HCT116 (cell line): ENCODE data around the gene KRCC1. TPM values are rescaled to one million over a fixed set of nuclear protein-coding genes. Genes with fewer than 3 reads are reported as not detected.

ENCODE experiments used
- ATAC-seq: fragments of 200-7000 bp; cut with Tn5 transposase; 2 replicates; pipeline ENCODE4 v1.9.1; 2020; ENCODE audit warnings: mild to moderate bottlenecking, moderate library complexity
- BruUV-seq: library from RNA; stranded (reverse); fragments of 400-500 nt; replicated peaks from 2 replicates; lab custom pipeline; 2021; lab: Mats Ljungman, UMichigan
- CTCF ChIA-PET: fragments of 300-600 bp; sonication (Branson Sonifier 250); formaldehyde crosslinking; loops from one replicate; lab custom pipeline; 2021; ENCODE audit warnings: antibody characterized with exemption; lab: Charles Lee
- POLR2A ChIA-PET: fragments of 300-600, 350-600 bp; sonication (Branson Sonifier 250); formaldehyde crosslinking; loops from one replicate; lab custom pipeline; 2021; ENCODE audit warnings: antibody characterized with exemption; lab: Charles Lee
- RAD21 ChIA-PET, 2 experiments: fragments of 300-600 bp; sonication (Branson Sonifier 250); formaldehyde crosslinking; loops; one replicate each; lab custom pipeline; 2023; ENCODE audit warnings: low total read pairs in 2 of 2; ENCODE audit not compliant: uncharacterized antibody in 2 of 2, unreplicated experiment in 2 of 2, low non-redundant PET in 1 of 2; lab: Charles Lee
- DNase-seq: peaks from one replicate; pipeline ENCODE4 v3.0.0-alpha.2; 2010; ENCODE audit warnings: low read depth, low spot score
- H2AFZ ChIP-seq: fragments of 200-600 bp; shearing (Covaris generic), sonication (generic); 2 replicates; pipeline ENCODE4 v1.6.1; 2017; ENCODE audit warnings: low read depth, mixed run types, mixed read lengths, antibody characterized with exemption, low read length; ENCODE audit not compliant: poor library complexity, severe bottlenecking
- H3K27ac ChIP-seq: 2 replicates; pipeline ENCODE4 v1.5.1; 2012; ENCODE audit warnings: low read depth, low read length
- H3K27me3 ChIP-seq: fragments of 200-600 bp; sonication (generic); 2 replicates; pipeline ENCODE4 v1.6.1; 2016; ENCODE audit warnings: mixed run types, low read length, mixed read lengths; ENCODE audit not compliant: insufficient read depth
- H3K36me3 ChIP-seq, 2 experiments: fragments of 200-500 bp in 1 of 2; fragments of 200-600 bp in 1 of 2; sonication (Bioruptor generic) in 1 of 2; sonication (generic) in 1 of 2; 2 replicates each; pipeline versions ENCODE4 v1.5.1 to v1.6.1; 2014 to 2016; ENCODE audit warnings: low read length in 2 of 2, inconsistent platforms in 1 of 2, mixed read lengths in 1 of 2, mixed run types in 1 of 2; ENCODE audit not compliant: insufficient read depth in 2 of 2, control insufficient read depth in 1 of 2
- H3K4me1 ChIP-seq, 2 experiments: fragments of 200-600 bp in 1 of 2; sonication (generic) in 1 of 2; 2 replicates each; pipeline versions ENCODE4 v1.5.1 to v1.6.1; 2012 to 2017; ENCODE audit warnings: low read length in 2 of 2, inconsistent platforms in 1 of 2, mild to moderate bottlenecking in 1 of 2, mixed read lengths in 1 of 2, mixed run types in 1 of 2, moderate library complexity in 1 of 2; ENCODE audit not compliant: insufficient read depth in 2 of 2, control insufficient read depth in 1 of 2
- H3K4me2 ChIP-seq: fragments of 200-600 bp; sonication (generic); 2 replicates; pipeline ENCODE4 v1.6.1; 2017; ENCODE audit warnings: mixed run types, low read length, mixed read lengths
- H3K4me3 ChIP-seq, 2 experiments: fragments of 200-600 bp in 1 of 2; sonication (generic) in 1 of 2; replicated peaks in 1 of 2; 2 replicates each; pipeline ENCODE4 v1.5.1; 2011 to 2016; ENCODE audit warnings: low read length in 2 of 2, control low read depth in 1 of 2, low read depth in 1 of 2, mild to moderate bottlenecking in 1 of 2, mixed read lengths in 1 of 2, mixed run types in 1 of 2
- H3K79me2 ChIP-seq: fragments of 200-600 bp; sonication (generic); 2 replicates; pipeline ENCODE4 v1.6.1; 2017; ENCODE audit warnings: mild to moderate bottlenecking, mixed run types, low read length, moderate library complexity, mixed read lengths; ENCODE audit not compliant: insufficient read depth
- H3K9ac ChIP-seq: fragments of 200-600 bp; sonication (generic); 2 replicates; pipeline ENCODE4 v1.6.1; 2016; ENCODE audit warnings: low read length, mixed read lengths
- H3K9me2 ChIP-seq: fragments of 200-600 bp; sonication (generic), shearing (Covaris generic); 2 replicates; pipeline ENCODE4 v1.6.1; 2017; ENCODE audit warnings: mixed run types, mild to moderate bottlenecking, moderate library complexity; ENCODE audit not compliant: insufficient read depth
- H3K9me3 ChIP-seq, 2 experiments: fragments of 200-500 bp in 1 of 2; fragments of 200-600 bp in 1 of 2; sonication (Bioruptor generic) in 1 of 2; sonication (generic) in 1 of 2; 2 replicates each; pipeline ENCODE4 v1.6.1; 2014 to 2017; ENCODE audit warnings: low read length in 2 of 2, mixed read lengths in 2 of 2, inconsistent platforms in 1 of 2, low read depth in 1 of 2, mild to moderate bottlenecking in 1 of 2, mixed run types in 1 of 2, moderate library complexity in 1 of 2; ENCODE audit not compliant: control insufficient read depth in 1 of 2, insufficient read depth in 1 of 2
- H4K20me1 ChIP-seq: fragments of 200-600 bp; sonication (generic), shearing (Covaris generic); 2 replicates; pipeline ENCODE4 v1.6.1; 2017; ENCODE audit warnings: mixed run types, mild to moderate bottlenecking, moderate library complexity; ENCODE audit not compliant: insufficient read depth
- CBX3 ChIP-seq: IDR thresholded peaks from 2 replicates; pipeline ENCODE4 v1.6.1; 2012; ENCODE audit warnings: low read depth
- CEBPB ChIP-seq: IDR thresholded peaks from 2 replicates; pipeline ENCODE4 v1.6.1; 2012; ENCODE audit warnings: low read depth
- EGR1 ChIP-seq: IDR thresholded peaks from 2 replicates; pipeline ENCODE4 v1.6.1; 2012; ENCODE audit warnings: low read depth
- ELF1 ChIP-seq: IDR thresholded peaks from 2 replicates; pipeline ENCODE4 v1.6.1; 2012; ENCODE audit warnings: low read depth, borderline replicate concordance
- EZH2 ChIP-seq: fragments of 200-600 bp; sonication (generic); IDR thresholded peaks from 2 replicates; pipeline ENCODE4 v1.6.1; 2017; ENCODE audit warnings: antibody characterized with exemption, mixed run types
- EZH2phosphoT487 ChIP-seq: fragments of 200-600 bp; IDR thresholded peaks from 2 replicates; pipeline ENCODE4 v1.6.1; 2018; ENCODE audit warnings: antibody characterized with exemption, borderline replicate concordance
- POLR2A ChIP-seq: IDR thresholded peaks from 2 replicates; pipeline ENCODE4 v1.7.0; 2011; ENCODE audit warnings: borderline replicate concordance; ENCODE audit not compliant: insufficient read depth, insufficient read length; ENCODE audit errors: extremely low read depth
- POLR2AphosphoS5 ChIP-seq: IDR thresholded peaks from 2 replicates; pipeline ENCODE4 v1.6.1; 2011; ENCODE audit warnings: mild to moderate bottlenecking, low read depth, low read length, moderate library complexity
- REST ChIP-seq: IDR thresholded peaks from 2 replicates; pipeline ENCODE4 v1.6.1; 2012; ENCODE audit warnings: low read depth
- SIN3A ChIP-seq: IDR thresholded peaks from 2 replicates; pipeline ENCODE4 v1.6.1; 2012; ENCODE audit warnings: low read depth
- TCF7L2 ChIP-seq: IDR thresholded peaks from 2 replicates; pipeline ENCODE4 v1.7.0; 2011; ENCODE audit warnings: borderline replicate concordance, inconsistent platforms; ENCODE audit not compliant: insufficient read depth, insufficient read length; ENCODE audit errors: extremely low read depth
- ZBTB33 ChIP-seq: IDR thresholded peaks from 2 replicates; pipeline ENCODE4 v1.6.1; 2011; ENCODE audit warnings: mild to moderate bottlenecking, low read length, moderate library complexity; ENCODE audit not compliant: insufficient replicate concordance; ENCODE audit errors: extremely low read depth
- ZNF274 ChIP-seq: fragments of 200-500 bp; sonication (Bioruptor generic); IDR thresholded peaks from 2 replicates; pipeline ENCODE4 v1.6.1; 2014; ENCODE audit warnings: mild to moderate bottlenecking, low read depth, low read length, inconsistent platforms
- intact Hi-C: fragments of 100-400 bp; cut with micrococcal nuclease; formaldehyde crosslinking; loops from 2 replicates; pipeline ENCODE4 v1.10.0; 2022
- total RNA-seq: library from RNA; stranded (reverse); gene quantifications from one replicate; pipeline ENCODE4 v1.2.1, GENCODE V29; 2021; ENCODE audit not compliant: unreplicated experiment
- TF ChIP-seq, protein P1 (sequence below): IDR thresholded peaks from 2 replicates; pipeline ENCODE4 v1.6.1; 2012

Gene KRCC1
- total RNA-seq, 1 experiment from 2014 or later: 5.8 TPM

DNA sequence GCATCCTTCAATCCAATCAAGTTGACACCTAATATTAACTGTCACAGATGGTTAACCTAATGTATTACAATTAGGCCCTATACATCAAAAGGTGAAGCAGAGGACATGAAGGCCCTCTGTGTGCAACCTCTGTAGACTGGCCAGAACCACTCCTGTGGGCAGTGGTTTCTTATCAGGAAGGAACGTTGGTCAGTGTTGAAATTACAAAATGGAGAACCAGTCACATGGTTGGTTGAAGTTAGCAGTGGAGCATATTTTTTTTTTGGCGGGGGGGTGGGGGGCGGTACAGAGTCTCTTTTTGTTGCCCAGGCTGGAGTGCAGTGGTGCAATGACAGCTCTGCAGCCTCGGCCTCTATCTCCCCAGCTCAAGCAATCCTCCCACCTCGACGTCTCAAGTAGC is 59.0 kb downstream of the KRCC1 start:
- no peak for DNase-seq
- BruUV-seq: no TSS peak
- ChIA-PET CTCF (no interaction called here), RAD21 (no interaction called here), POLR2A (no interaction called here)
- no peak overlapping the region for H3K4me3 ChIP-seq
- no peak for TF ChIP-seq EZH2phosphoT487
- no peak for TF ChIP-seq ELF1
- TF ChIP-seq POLR2A: no peak
- TF ChIP-seq ZBTB33: no peak
- TF ChIP-seq, protein P1, sequence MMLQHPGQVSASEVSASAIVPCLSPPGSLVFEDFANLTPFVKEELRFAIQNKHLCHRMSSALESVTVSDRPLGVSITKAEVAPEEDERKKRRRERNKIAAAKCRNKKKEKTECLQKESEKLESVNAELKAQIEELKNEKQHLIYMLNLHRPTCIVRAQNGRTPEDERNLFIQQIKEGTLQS: no peak
- no peak for TF ChIP-seq SIN3A
- TF ChIP-seq EZH2: no peak
- H3K9me2 ChIP-seq: no peaks in the 10 kb centered on the region
- H3K4me1 ChIP-seq: peaks cover 0 to 2% of the 10 kb centered on the region in 2 experiments; a peak in 2 of 4 replicates
- intact Hi-C loops: no loop called here
- no peaks in the 10 kb centered on the region for H3K9me3 ChIP-seq
- no peaks in the 10 kb centered on the region for H3K36me3 ChIP-seq
- no peaks in the 10 kb centered on the region for H3K79me2 ChIP-seq
- H3K27me3 ChIP-seq: no peaks in the 10 kb centered on the region
- H3K9ac ChIP-seq: no peak overlapping the region
- H2AFZ ChIP-seq: no peak overlapping the region
- no peak overlapping the region for H3K4me2 ChIP-seq
- no peak for ATAC-seq
- H3K27ac ChIP-seq: no peak overlapping the region
- no peaks in the 10 kb centered on the region for H4K20me1 ChIP-seq

DNA sequence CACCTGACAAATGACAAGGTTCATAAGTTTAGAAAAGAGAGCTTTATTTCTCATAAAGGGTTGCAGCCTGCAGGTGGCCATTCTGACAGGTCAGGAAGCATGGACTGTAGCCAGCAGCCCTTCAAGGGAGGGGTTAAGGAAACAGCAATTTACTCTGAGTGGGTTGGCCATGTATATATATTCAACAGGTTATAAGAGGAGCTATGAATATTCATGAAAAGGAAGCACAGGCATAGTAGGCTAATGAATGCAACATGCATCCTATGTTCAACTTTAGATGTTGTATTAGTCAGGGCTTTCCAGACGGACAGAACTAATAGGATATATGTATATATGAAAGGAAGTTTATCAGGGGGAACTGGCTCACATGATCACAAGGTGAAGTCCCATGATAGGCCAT is 59.8 kb downstream of the KRCC1 start:
- Histone ChIP-seq H3K9me2 (no peaks in the 10 kb centered on the region), H3K27me3 (no peaks in the 10 kb centered on the region), H4K20me1 (no peaks in the 10 kb centered on the region), H3K4me3 (no peak overlapping the region), H2AFZ (no peak overlapping the region), H3K79me2 (no peaks in the 10 kb centered on the region), H3K4me1 (no peaks in the 10 kb centered on the region), H3K36me3 (no peaks in the 10 kb centered on the region), H3K9ac (no peak overlapping the region), H3K27ac (no peak overlapping the region), H3K9me3 (no peaks in the 10 kb centered on the region), H3K4me2 (no peak overlapping the region)
- ATAC-seq (no peak), DNase-seq (no peak)
- no TSS peak for BruUV-seq
- CTCF ChIA-PET: no interaction called here
- POLR2A ChIA-PET: no interaction called here
- RAD21 ChIA-PET: no interaction called here
- no peak for TF ChIP-seq EGR1
- no peak for TF ChIP-seq ZNF274
- TF ChIP-seq REST: no peak
- TF ChIP-seq CEBPB: no peak
- no peak for TF ChIP-seq POLR2AphosphoS5
- TF ChIP-seq EZH2: no peak
- no peak for TF ChIP-seq TCF7L2
- TF ChIP-seq CBX3: no peak
- intact Hi-C loops: no loop called here
